PC-9 (cell line): Measurements from ENCODE around the gene INSIG2. TPM values are rescaled to one million over a fixed set of nuclear protein-coding genes. Genes with fewer than 3 reads are reported as not detected.
A peak's percentile ranks its signal among the peaks of the same experiment; 100 is the strongest.
"Not testable (repeated sequence)": the region's sequence is repeated elsewhere in the genome, so short reads cannot be mapped to it uniquely, and the experiment has no call there.

Experiments used
- BruUV-seq: library from RNA; stranded (reverse); fragments of 400-500 nt; replicated peaks from 2 replicates; lab custom pipeline; 2021; lab: Mats Ljungman, UMichigan
- CTCF ChIA-PET: fragments of 300-600 bp; sonication (Branson Sonifier 250); formaldehyde crosslinking; loops from one replicate; lab custom pipeline; 2022; ENCODE audit warnings: antibody characterized with exemption; lab: Charles Lee
- POLR2A ChIA-PET: fragments of 300-600 bp; sonication (Branson Sonifier 250); formaldehyde crosslinking; loops from one replicate; lab custom pipeline; 2022; ENCODE audit warnings: antibody characterized with exemption; ENCODE audit not compliant: unreplicated experiment; lab: Charles Lee
- DNase-seq, 2 experiments: peaks; one replicate each; pipeline versions ENCODE4 v3.0.0 to v3.0.0-alpha.2; 2015 to 2022; ENCODE audit warnings: mixed read lengths in 1 of 2
- H2AFZ ChIP-seq: fragments of 200-600 bp; sonication (generic); 2 replicates; pipeline ENCODE4 v1.8.1; 2017; ENCODE audit warnings: antibody characterized with exemption
- H3F3A ChIP-seq: fragments of 200-600 bp; sonication (generic); 2 replicates; pipeline ENCODE4 v1.8.1; 2017; ENCODE audit warnings: antibody characterized with exemption, mild to moderate bottlenecking, low read depth; ENCODE audit not compliant: insufficient read depth
- H3K27ac ChIP-seq: fragments of 200-600 bp; sonication (generic); 2 replicates; pipeline ENCODE4 v1.6.1; 2016; ENCODE audit warnings: mixed run types
- H3K27me3 ChIP-seq: fragments of 200-600 bp; sonication (generic); 2 replicates; pipeline ENCODE4 v1.6.1; 2016; ENCODE audit warnings: low read depth, mixed run types; ENCODE audit not compliant: insufficient read depth
- H3K36me3 ChIP-seq: fragments of 200-600 bp; sonication (generic); 2 replicates; pipeline ENCODE4 v1.6.1; 2016; ENCODE audit warnings: low read depth, mixed run types
- H3K4me1 ChIP-seq: fragments of 200-600 bp; sonication (generic); replicated peaks from 2 replicates; pipeline ENCODE4 v1.6.1; 2016; ENCODE audit warnings: mixed run types; ENCODE audit not compliant: insufficient read depth
- H3K4me2 ChIP-seq: fragments of 200-600 bp; sonication (generic); 2 replicates; pipeline ENCODE4 v1.6.1; 2017; ENCODE audit warnings: mixed run types
- H3K4me3 ChIP-seq: fragments of 200-600 bp; sonication (generic); 2 replicates; pipeline ENCODE4 v1.6.1; 2016; ENCODE audit warnings: mixed run types
- H3K79me2 ChIP-seq: fragments of 200-600 bp; sonication (generic); 2 replicates; pipeline ENCODE4 v1.6.1; 2017; ENCODE audit warnings: low read depth, mixed run types
- H3K9me2 ChIP-seq: fragments of 200-600 bp; sonication (generic); 2 replicates; pipeline ENCODE4 v1.8.1; 2017; ENCODE audit warnings: mild to moderate bottlenecking; ENCODE audit not compliant: insufficient read depth
- H3K9me3 ChIP-seq: fragments of 200-600 bp; sonication (generic); 2 replicates; pipeline ENCODE4 v1.8.1; 2016; ENCODE audit warnings: low read depth; ENCODE audit not compliant: insufficient read depth
- H4K20me1 ChIP-seq: fragments of 200-600 bp; sonication (generic); 2 replicates; pipeline ENCODE4 v1.8.1; 2017; ENCODE audit not compliant: insufficient read depth
- CTCF ChIP-seq: fragments of 200-600 bp; sonication (generic); conservative IDR thresholded peaks from 2 replicates; pipeline ENCODE4 v1.6.1; 2017; ENCODE audit warnings: mixed run types, antibody characterized with exemption, mild to moderate bottlenecking, moderate library complexity
- EZH2 ChIP-seq: fragments of 200-600 bp; sonication (generic); IDR thresholded peaks from 2 replicates; pipeline ENCODE4 v1.8.0; 2017; ENCODE audit warnings: antibody characterized with exemption, low read depth
- intact Hi-C: fragments of 100-400 bp; cut with micrococcal nuclease; formaldehyde crosslinking; loops from one replicate; pipeline ENCODE4 v1.10.0; 2022; ENCODE audit not compliant: unreplicated experiment
- total RNA-seq: library from RNA; stranded (reverse); gene quantifications from 2 replicates; pipeline ENCODE4 v1.2.3, GENCODE V29; 2021

The INSIG2 gene
- total RNA-seq, 1 experiment from 2014 or later, result 33.6 TPM

GRCh38 chr2:118091631-118092030 lies 3.4 kb downstream of the INSIG2 start:
- peaks cover 16% of the 10 kb centered on the region for H3K36me3 ChIP-seq
- peaks cover 48% of the 10 kb centered on the region for H3K4me1 ChIP-seq
- BruUV-seq, result no TSS peak
- peak overlapping the region; percentile 79; the same call in 1 of the 2 replicates for H3K4me3 ChIP-seq
- no peak for DNase-seq
- intact Hi-C loops, result no loop called here
- H4K20me1 ChIP-seq, result no peaks in the 10 kb centered on the region
- H3K9me3 ChIP-seq, result no peaks in the 10 kb centered on the region
- TF ChIP-seq CTCF (no peak), EZH2 (no peak)
- peak overlapping the region; percentile 88 for H3K4me2 ChIP-seq
- H3K27me3 ChIP-seq, result no peaks in the 10 kb centered on the region
- H3F3A ChIP-seq, result peaks cover 17% of the 10 kb centered on the region
- no peak overlapping the region for H3K27ac ChIP-seq
- H3K79me2 ChIP-seq, result peaks cover 73% of the 10 kb centered on the region
- no peak overlapping the region for H2AFZ ChIP-seq
- no peaks in the 10 kb centered on the region for H3K9me2 ChIP-seq
- ChIA-PET POLR2A (no interaction called here), CTCF (no interaction called here)

- Histone ChIP-seq H3K36me3 (peaks cover 39% of the 10 kb centered on the region), H3K4me1 (peaks cover 36% of the 10 kb centered on the region), H3F3A (peaks cover 13% of the 10 kb centered on the region; the same call in 1 of the 2 replicates), H3K79me2 (peaks cover 90% of the 10 kb centered on the region)
- CTCF ChIA-PET, H2AFZ ChIP-seq, H4K20me1 ChIP-seq, H3K9me2 ChIP-seq, BruUV-seq, DNase-seq, POLR2A ChIA-PET, H3K27ac ChIP-seq, H3K4me2 ChIP-seq, intact Hi-C loops, H3K27me3 ChIP-seq, H3K4me3 ChIP-seq, H3K9me3 ChIP-seq: not testable (repeated sequence)
These were observed 5.8 kb downstream of the INSIG2 start for GRCh38 chr2:118094102-118094501.

GRCh38 chr2:118094503-118094902 lies 6.2 kb downstream of the INSIG2 start:
- Histone ChIP-seq H3K27ac (no peak overlapping the region), H3K27me3 (no peaks in the 10 kb centered on the region), H3F3A (peaks cover 11% of the 10 kb centered on the region; the same call in 1 of the 2 replicates), H3K4me2 (no peak overlapping the region), H3K79me2 (peaks cover 89% of the 10 kb centered on the region), H4K20me1 (no peaks in the 10 kb centered on the region), H3K9me3 (no peaks in the 10 kb centered on the region), H2AFZ (no peak overlapping the region), H3K4me3 (no peak overlapping the region), H3K36me3 (peaks cover 40% of the 10 kb centered on the region), H3K9me2 (no peaks in the 10 kb centered on the region), H3K4me1 (peaks cover 36% of the 10 kb centered on the region)
- no peak for DNase-seq
- BruUV-seq, result no TSS peak
- ChIA-PET POLR2A (no interaction called here), CTCF (no interaction called here)
- intact Hi-C loops, result no loop called here
- TF ChIP-seq CTCF (no peak), EZH2 (no peak)

GRCh38 chr2:118095610-118096009 lies 7.3 kb downstream of the INSIG2 start:
- BruUV-seq, result no TSS peak
- no peaks in the 10 kb centered on the region for H3K9me2 ChIP-seq
- H3K4me2 ChIP-seq, result no peak overlapping the region
- H3K79me2 ChIP-seq, result peaks cover 81% of the 10 kb centered on the region
- peaks cover 26% of the 10 kb centered on the region for H3K4me1 ChIP-seq
- intact Hi-C loops, result no loop called here
- H3K27ac ChIP-seq, result peak overlapping the region; percentile 20
- H3K36me3 ChIP-seq, result peaks cover 45% of the 10 kb centered on the region
- H3K4me3 ChIP-seq, result no peak overlapping the region
- no peaks in the 10 kb centered on the region for H3K27me3 ChIP-seq
- H3F3A ChIP-seq, result peaks cover 6% of the 10 kb centered on the region; the same call in 1 of the 2 replicates
- ChIA-PET POLR2A (no interaction called here), CTCF (no interaction called here)
- no peak for TF ChIP-seq CTCF
- no peak for TF ChIP-seq EZH2
- H2AFZ ChIP-seq, result no peak overlapping the region
- H3K9me3 ChIP-seq, result no peaks in the 10 kb centered on the region
- peak in 1 of 2 experiments; percentile 25 for DNase-seq
- H4K20me1 ChIP-seq, result no peaks in the 10 kb centered on the region
